Neuronal stem cell (in vitro differentiated cells): Measurements from ENCODE around the gene NKIRAS2.

Source experiments
- DNase-seq: peaks from one replicate; pipeline ENCODE4 v3.0.0-alpha.2; 2013; ENCODE audit warnings: low spot score
- H2AFZ ChIP-seq: one replicate; pipeline ENCODE4 v1.6.1; 2013; ENCODE audit warnings: mild to moderate bottlenecking, low read length, inconsistent platforms
- H2AK5ac ChIP-seq: 2 replicates; pipeline ENCODE4 v1.6.1; 2013; ENCODE audit warnings: low read depth, mild to moderate bottlenecking, inconsistent platforms, low read length, moderate library complexity, mixed read lengths
- H2BK120ac ChIP-seq: 2 replicates; pipeline ENCODE4 v1.6.1; 2013; ENCODE audit warnings: low read depth, mild to moderate bottlenecking, inconsistent platforms, low read length, moderate library complexity, mixed read lengths
- H2BK12ac ChIP-seq: one replicate; pipeline ENCODE4 v1.6.1; 2013; ENCODE audit warnings: low read length, inconsistent platforms
- H2BK15ac ChIP-seq: 2 replicates; pipeline ENCODE4 v1.6.1; 2013; ENCODE audit warnings: mild to moderate bottlenecking, low read length, inconsistent platforms, mixed read lengths
- H2BK5ac ChIP-seq: one replicate; pipeline ENCODE4 v1.6.1; 2013; ENCODE audit warnings: inconsistent platforms, mild to moderate bottlenecking, low read length, moderate library complexity
- H3K14ac ChIP-seq: one replicate; pipeline ENCODE4 v1.6.1; 2013; ENCODE audit warnings: low read length, inconsistent platforms
- H3K18ac ChIP-seq: 2 replicates; pipeline ENCODE4 v1.6.1; 2013; ENCODE audit warnings: low read length, inconsistent platforms
- H3K23ac ChIP-seq: 2 replicates; pipeline ENCODE4 v1.6.1; 2013; ENCODE audit warnings: low read depth, mild to moderate bottlenecking, mixed read lengths, low read length, inconsistent platforms; ENCODE audit not compliant: poor library complexity
- H3K27ac ChIP-seq: replicated peaks from 3 replicates; pipeline ENCODE4 v1.5.1; 2013; ENCODE audit warnings: low read length, inconsistent platforms
- H3K27me3 ChIP-seq, 3 experiments: 2 replicates each; pipeline ENCODE4 v1.6.1; 2013; ENCODE audit warnings: low read length in 3 of 3, mild to moderate bottlenecking in 2 of 3, inconsistent platforms in 1 of 3, low read depth in 1 of 3, mixed read lengths in 1 of 3, moderate library complexity in 1 of 3; ENCODE audit not compliant: control insufficient read depth in 3 of 3, insufficient read depth in 3 of 3
- H3K36me3 ChIP-seq, 2 donors: replicated peaks in 1 of 2; 2 replicates each; pipeline ENCODE4 v1.6.1; 2013; ENCODE audit warnings: low read length in 2 of 2; ENCODE audit not compliant: control insufficient read depth in 2 of 2, insufficient read depth in 2 of 2
- H3K4ac ChIP-seq: 2 replicates; pipeline ENCODE4 v1.6.1; 2013; ENCODE audit warnings: inconsistent platforms, mild to moderate bottlenecking, low read length, moderate library complexity
- H3K4me1 ChIP-seq, 2 donors: 1 replicate in 1 of 2; 2 replicates in 1 of 2; pipeline ENCODE4 v1.6.1; 2013; ENCODE audit warnings: low read length in 2 of 2, low read depth in 1 of 2; ENCODE audit not compliant: control insufficient read depth in 2 of 2, insufficient read depth in 1 of 2
- H3K4me2 ChIP-seq: one replicate; pipeline ENCODE4 v1.6.1; 2013; ENCODE audit warnings: mild to moderate bottlenecking, low read length, inconsistent platforms; ENCODE audit not compliant: insufficient read depth, poor library complexity, severe bottlenecking
- H3K4me3 ChIP-seq, 2 donors: 2 replicates each; pipeline ENCODE4 v1.5.1; 2013; ENCODE audit warnings: low read length in 2 of 2, mild to moderate bottlenecking in 2 of 2, inconsistent platforms in 1 of 2, moderate library complexity in 1 of 2
- H3K79me1 ChIP-seq: one replicate; pipeline ENCODE4 v1.6.1; 2013; ENCODE audit warnings: low read depth, mild to moderate bottlenecking, inconsistent platforms, low read length, moderate library complexity
- H3K9ac ChIP-seq: one replicate; pipeline ENCODE4 v1.6.1; 2013; ENCODE audit warnings: mild to moderate bottlenecking, low read depth, low read length, inconsistent platforms; ENCODE audit not compliant: poor library complexity
- H3K9me3 ChIP-seq, 2 donors: replicated peaks in 1 of 2; 2 replicates each; pipeline versions ENCODE3 to v1.6.1; 2013; ENCODE audit warnings: low read length in 2 of 2, mild to moderate bottlenecking in 2 of 2, inconsistent platforms in 1 of 2, low read depth in 1 of 2, mixed read lengths in 1 of 2, moderate library complexity in 1 of 2; ENCODE audit not compliant: control insufficient read depth in 2 of 2, insufficient read depth in 1 of 2
- H4K8ac ChIP-seq: one replicate; pipeline ENCODE4 v1.6.1; 2013; ENCODE audit warnings: low read depth, mild to moderate bottlenecking, inconsistent platforms, low read length, moderate library complexity
- H4K91ac ChIP-seq: one replicate; pipeline ENCODE4 v1.6.1; 2013; ENCODE audit warnings: low read length, low read depth, mild to moderate bottlenecking, inconsistent platforms; ENCODE audit not compliant: poor library complexity
- WGBS, 2 donors: extraction: QIAGEN DNeasy Blood & Tissue Kit; methylation state at CpG; one replicate each; pipeline ENCODE4 v1.1.7; 2013; ENCODE audit warnings: missing lambda C conversion rate in 2 of 2, mixed read lengths in 1 of 2; ENCODE audit not compliant: insufficient read length in 2 of 2, insufficient replicate concordance in 1 of 2; ENCODE audit errors: extremely low coverage in 2 of 2; 5-methylcytosine and 5-hydroxymethylcytosine counted together

NKIRAS2 gene

GRCh38 chr17:42072323-42073187, 52.7 kb downstream of the NKIRAS2 start:
- peak overlapping the region; percentile 82 for H2AK5ac ChIP-seq
- no peaks in the 10 kb centered on the region for H3K9me3 ChIP-seq
- no peak overlapping the region for H3K14ac ChIP-seq
- no peak overlapping the region for H2BK15ac ChIP-seq
- no peak for DNase-seq
- no peaks in the 10 kb centered on the region for H3K79me1 ChIP-seq
- peak overlapping the region; percentile 15 for H3K18ac ChIP-seq
- no peak overlapping the region for H3K23ac ChIP-seq
- no peak overlapping the region for H4K91ac ChIP-seq
- no peak overlapping the region for H2BK12ac ChIP-seq
- H2BK120ac ChIP-seq = no peak overlapping the region
- no peak overlapping the region for H2BK5ac ChIP-seq
- no peak overlapping the region for H4K8ac ChIP-seq
- no peak overlapping the region for H3K27ac ChIP-seq
- H3K4me3 ChIP-seq = peak overlapping the region; percentile 15 to 74
- H3K4ac ChIP-seq = no peak overlapping the region
- H3K4me1 ChIP-seq = peaks cover 0 to 6% of the 10 kb centered on the region in 2 donors
- WGBS, 2 donors = no CpG with 5 or more reads among the region's 67 CpGs
- H3K9ac ChIP-seq = peak overlapping the region; percentile 16
- peak overlapping the region; percentile 84 for H3K4me2 ChIP-seq
- H2AFZ ChIP-seq = peak overlapping the region; percentile 87
- H3K27me3 ChIP-seq = peaks cover 0 to 74% (median 28%) of the 10 kb centered on the region in 3 experiments
- H3K36me3 ChIP-seq = no peaks in the 10 kb centered on the region
